Neutrophil (primary cell): Measurements from ENCODE around the gene GON7.
"Not testable (repeated sequence)": the region's sequence is repeated elsewhere in the genome, so short reads cannot be mapped to it uniquely, and the experiment has no call there.

Experiments used
- H3K27ac ChIP-seq: fragments of 200-600 bp; sonication (generic); 2 replicates; pipeline ENCODE4 v1.5.1; 2016; ENCODE audit warnings: mild to moderate bottlenecking, moderate library complexity
- H3K27me3 ChIP-seq: fragments of 200-600 bp; sonication (generic); 2 replicates; pipeline ENCODE4 v1.6.0; 2016; ENCODE audit warnings: mild to moderate bottlenecking
- H3K36me3 ChIP-seq: fragments of 200-600 bp; sonication (generic); 2 replicates; pipeline ENCODE4 v1.5.1; 2017
- H3K4me1 ChIP-seq, 2 experiments: fragments of 200-600 bp in 1 of 2; sonication (generic) in 1 of 2; 1 replicate in 1 of 2; 2 replicates in 1 of 2; pipeline versions ENCODE4 v1.5.1 to v1.6.1; 2013 to 2016; ENCODE audit warnings: low read depth in 1 of 2, low read length in 1 of 2, mild to moderate bottlenecking in 1 of 2, moderate library complexity in 1 of 2; ENCODE audit not compliant: control insufficient read depth in 1 of 2, insufficient read depth in 1 of 2
- H3K4me3 ChIP-seq, 2 experiments: fragments of 200-600 bp in 1 of 2; sonication (generic) in 1 of 2; 1 replicate in 1 of 2; 2 replicates in 1 of 2; pipeline ENCODE4 v1.5.1; 2013 to 2016; ENCODE audit warnings: low read depth in 1 of 2, low read length in 1 of 2, mild to moderate bottlenecking in 1 of 2, moderate library complexity in 1 of 2
- H3K9me3 ChIP-seq: fragments of 200-600 bp; sonication (generic); 2 replicates; pipeline ENCODE4 v1.5.1; 2016
- CTCF ChIP-seq: fragments of 200-600 bp; sonication (generic); IDR thresholded peaks from 2 replicates; pipeline ENCODE4 v1.5.1; 2016; ENCODE audit warnings: antibody characterized with exemption

Gene GON7

GRCh38 chr14:93163564-93163963, 43.3 kb downstream of the GON7 start:
- Histone ChIP-seq H3K4me1 (no peaks in the 10 kb centered on the region), H3K9me3 (no peaks in the 10 kb centered on the region), H3K27ac (no peak overlapping the region), H3K4me3 (no peak overlapping the region), H3K36me3 (no peaks in the 10 kb centered on the region), H3K27me3 (no peaks in the 10 kb centered on the region)
- TF ChIP-seq CTCF: no peak

GRCh38 chr14:93161411-93161940, 45.4 kb downstream of the GON7 start:
- H3K4me1 ChIP-seq: no peaks in the 10 kb centered on the region
- H3K9me3 ChIP-seq: no peaks in the 10 kb centered on the region
- no peak overlapping the region for H3K27ac ChIP-seq
- no peak for TF ChIP-seq CTCF
- H3K4me3 ChIP-seq: no peak overlapping the region
- no peaks in the 10 kb centered on the region for H3K36me3 ChIP-seq
- H3K27me3 ChIP-seq: no peaks in the 10 kb centered on the region

- Histone ChIP-seq H3K36me3 (no peaks in the 10 kb centered on the region), H3K4me1 (no peaks in the 10 kb centered on the region), H3K27me3 (no peaks in the 10 kb centered on the region), H3K9me3 (no peaks in the 10 kb centered on the region), H3K27ac (no peak overlapping the region), H3K4me3 (no peak overlapping the region)
- no peak for TF ChIP-seq CTCF
Observed at GRCh38 chr14:93160353-93160801, 46.5 kb downstream of the GON7 start.

GRCh38 chr14:93159625-93160352, 47.1 kb downstream of the GON7 start:
- not testable (repeated sequence) for H3K4me1 ChIP-seq, H3K4me3 ChIP-seq, H3K27me3 ChIP-seq, H3K27ac ChIP-seq, H3K9me3 ChIP-seq, H3K36me3 ChIP-seq

- H3K4me1 ChIP-seq, H3K9me3 ChIP-seq, H3K36me3 ChIP-seq, H3K27me3 ChIP-seq, H3K4me3 ChIP-seq, H3K27ac ChIP-seq: not testable (repeated sequence)
Observed at GRCh38 chr14:93158349-93158748, 48.5 kb downstream of the GON7 start.

- peaks cover 0 to 1% of the 10 kb centered on the region in 2 experiments for H3K4me1 ChIP-seq
- no peaks in the 10 kb centered on the region for H3K27me3 ChIP-seq
- no peak for TF ChIP-seq CTCF
- H3K4me3 ChIP-seq: no peak overlapping the region
- H3K9me3 ChIP-seq: no peaks in the 10 kb centered on the region
- no peaks in the 10 kb centered on the region for H3K36me3 ChIP-seq
- H3K27ac ChIP-seq: no peak overlapping the region
Observed at GRCh38 chr14:93156693-93157369, 50.0 kb downstream of the GON7 start.
